HCT116 (cell line): ENCODE data around the gene AGAP4.
"Not testable (repeated sequence)": the region's sequence is repeated elsewhere in the genome, so short reads cannot be mapped to it uniquely, and the experiment has no call there.

Experiments used
- ELF1 ChIP-seq: IDR thresholded peaks from 2 replicates; pipeline ENCODE4 v1.6.1; 2012; ENCODE audit warnings: low read depth, borderline replicate concordance
- FOSL1 ChIP-seq: IDR thresholded peaks from 2 replicates; pipeline ENCODE4 v1.6.1; 2012; ENCODE audit warnings: low read depth
- JUND ChIP-seq: IDR thresholded peaks from 2 replicates; pipeline ENCODE4 v1.6.1; 2012
- POLR2A ChIP-seq: IDR thresholded peaks from 2 replicates; pipeline ENCODE4 v1.7.0; 2011; ENCODE audit warnings: borderline replicate concordance; ENCODE audit not compliant: insufficient read depth, insufficient read length; ENCODE audit errors: extremely low read depth

GRCh38 chr10:45787212-45787741 is 60.0 kb downstream of the AGAP4 start:
- TF ChIP-seq FOSL1, POLR2A, JUND, ELF1: not testable (repeated sequence)
